ENCODE data around the gene ADRB1. TPM values are rescaled to one million over a fixed set of nuclear protein-coding genes. Genes with fewer than 3 reads are reported as not detected.

ADRB1 gene
- total RNA-seq, 4 donors from 2014 or later, result 0.18 to 1.1 (median 0.27) TPM; not detected in 1

GRCh38 chr10:114015708-114016107, 28.0 kb upstream of the ADRB1 start:
- Histone ChIP-seq H3K4me1 (no peaks in the 10 kb centered on the region), H3K27ac (no peak overlapping the region), H3K4me3 (no peak overlapping the region), H3K27me3 (peaks cover 0 to 59% (median 0%) of the 10 kb centered on the region in 4 donors), H3K36me3 (no peaks in the 10 kb centered on the region), H3K9me3 (peaks cover 0 to 5% (median 0%) of the 10 kb centered on the region in 3 donors)
- DNase-seq, result no peak
- intact Hi-C loops (cut with DNase I), result no loop called here
- TF ChIP-seq POLR2A (IDR thresholded peaks at IDR 0.05) (no peak), CTCF (IDR thresholded peaks at IDR 0.05) (no peak)
- WGBS, 2 donors, result 12 to 13% methylated on average over 1 of the region's 1 CpG

- intact Hi-C loops (cut with DNase I), result no loop called here
- Histone ChIP-seq H3K36me3 (no peaks in the 10 kb centered on the region), H3K4me1 (no peaks in the 10 kb centered on the region), H3K27me3 (peaks cover 0 to 72% (median 0%) of the 10 kb centered on the region in 4 donors), H3K9me3 (peaks cover 0 to 5% (median 0%) of the 10 kb centered on the region in 3 donors), H3K4me3 (no peak overlapping the region), H3K27ac (no peak overlapping the region)
- TF ChIP-seq POLR2A (IDR thresholded peaks at IDR 0.05) (no peak), CTCF (IDR thresholded peaks at IDR 0.05) (no peak)
- 79 to 80% methylated on average over 6 of the region's 6 CpGs for WGBS, 2 donors
- DNase-seq, result no peak
Measured at GRCh38 chr10:114017271-114017670, 26.4 kb upstream of the ADRB1 start.

GRCh38 chr10:114017873-114018272, 25.8 kb upstream of the ADRB1 start:
- H3K4me3 ChIP-seq, result no peak overlapping the region
- no peaks in the 10 kb centered on the region for H3K36me3 ChIP-seq
- H3K9me3 ChIP-seq, result peaks cover 0 to 5% (median 0%) of the 10 kb centered on the region in 3 donors
- H3K4me1 ChIP-seq, result no peaks in the 10 kb centered on the region
- peaks cover 0 to 73% (median 0%) of the 10 kb centered on the region in 4 donors for H3K27me3 ChIP-seq
- no peak overlapping the region for H3K27ac ChIP-seq
- WGBS, 2 donors, result 48 to 62% methylated on average over 5 of the region's 5 CpGs
- TF ChIP-seq CTCF (IDR thresholded peaks at IDR 0.05) (no peak), POLR2A (IDR thresholded peaks at IDR 0.05) (no peak)
- intact Hi-C loops (cut with DNase I), result no loop called here
- DNase-seq, result no peak

- Histone ChIP-seq H3K9me3 (peaks cover 0 to 5% (median 0%) of the 10 kb centered on the region in 3 donors), H3K4me1 (no peaks in the 10 kb centered on the region), H3K4me3 (no peak overlapping the region), H3K36me3 (no peaks in the 10 kb centered on the region), H3K27me3 (peaks cover 0 to 69% (median 0%) of the 10 kb centered on the region in 4 donors), H3K27ac (no peak overlapping the region)
- WGBS, 2 donors, result 76 to 80% methylated on average over 4 of the region's 4 CpGs
- DNase-seq, result no peak
- intact Hi-C loops (cut with DNase I), result no loop called here
- TF ChIP-seq POLR2A (IDR thresholded peaks at IDR 0.05), result no peak
- no peak for TF ChIP-seq CTCF (IDR thresholded peaks at IDR 0.05)
Measured at GRCh38 chr10:114019226-114019625, 24.4 kb upstream of the ADRB1 start.

- no peak overlapping the region for H3K4me3 ChIP-seq
- no peaks in the 10 kb centered on the region for H3K36me3 ChIP-seq
- H3K4me1 ChIP-seq, result peaks cover 0 to 14% (median 6%) of the 10 kb centered on the region in 3 donors
- WGBS, 2 donors, result 57 to 62% methylated on average over 3 of the region's 3 CpGs
- intact Hi-C loops (cut with DNase I), result no loop called here
- no peak for TF ChIP-seq POLR2A (IDR thresholded peaks at IDR 0.05)
- TF ChIP-seq CTCF (IDR thresholded peaks at IDR 0.05), result no peak
- no peak for DNase-seq
- peaks cover 0 to 67% (median 0%) of the 10 kb centered on the region in 4 donors for H3K27me3 ChIP-seq
- H3K27ac ChIP-seq, result no peak overlapping the region
- H3K9me3 ChIP-seq, result no peaks in the 10 kb centered on the region
Measured at GRCh38 chr10:114021154-114021553, 22.5 kb upstream of the ADRB1 start.
